ENCODE results near the gene PRKG1. TPM values are rescaled to one million over a fixed set of nuclear protein-coding genes. Genes with fewer than 3 reads are reported as not detected.

PRKG1 gene
- total and polyA plus RNA-seq, 2 experiments from 2014 or later, result 18.2 to 21.1 TPM

DNA sequence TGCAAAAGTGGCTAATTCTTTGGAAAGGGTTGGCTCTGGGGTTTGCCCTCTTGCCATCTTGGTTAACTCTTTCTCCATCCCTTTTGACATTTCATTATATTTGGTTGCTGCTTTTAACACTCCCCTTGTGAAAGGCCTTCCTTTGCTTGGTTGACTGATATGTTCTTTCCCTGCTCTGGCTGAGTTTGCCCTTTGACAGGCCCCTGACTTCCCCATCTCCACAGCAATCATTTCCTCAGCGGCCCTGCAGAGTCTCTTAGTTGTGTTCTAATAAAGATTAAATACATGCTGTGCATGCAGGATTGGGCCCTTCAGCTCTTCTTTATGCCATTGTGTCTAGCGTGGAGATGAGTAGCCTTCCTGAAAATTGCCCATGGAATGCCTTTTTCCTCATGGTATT is 709.7 kb downstream of the PRKG1 start:
- no peak overlapping the region for H2AFZ ChIP-seq
- no peaks in the 10 kb centered on the region for H4K20me1 ChIP-seq (replicated peaks; ENCODE audit: insufficient read depth)
- no peak overlapping the region for H3K4me3 Mint-ChIP-seq
- no peaks in the 10 kb centered on the region for H3K9me3 Mint-ChIP-seq
- H3K4me1 Mint-ChIP-seq, result no peaks in the 10 kb centered on the region; the same call in 1 of the 3 replicates
- TF ChIP-seq STAT1 (IDR thresholded peaks at IDR 0.05; ENCODE audit: unreplicated experiment) (no peak), EZH2 (IDR thresholded peaks at IDR 0.05; ENCODE audit: low read depth, unreplicated experiment) (no peak), ETS1 (IDR thresholded peaks at IDR 0.05) (no peak), ZNF114 (CRISPR knock-in tag; IDR thresholded peaks at IDR 0.05) (no peak), EZH2phosphoT487 (IDR thresholded peaks at IDR 0.05; ENCODE audit: unreplicated experiment) (no peak), ZNF462 (CRISPR knock-in tag; IDR thresholded peaks at IDR 0.05) (no peak), CREB1 (CRISPR knock-in tag; IDR thresholded peaks at IDR 0.05; ENCODE audit: low read depth) (no peak), JUNB (IDR thresholded peaks at IDR 0.05; ENCODE audit: unreplicated experiment) (no peak), ZNF331 (CRISPR knock-in tag; IDR thresholded peaks at IDR 0.05; ENCODE audit: low read depth) (no peak), NANOG (IDR thresholded peaks at IDR 0.05; ENCODE audit: borderline replicate concordance) (no peak), POLR2AphosphoS5 (IDR thresholded peaks at IDR 0.05; ENCODE audit: low read depth) (no peak)
- TF ChIP-seq, protein P1, sequence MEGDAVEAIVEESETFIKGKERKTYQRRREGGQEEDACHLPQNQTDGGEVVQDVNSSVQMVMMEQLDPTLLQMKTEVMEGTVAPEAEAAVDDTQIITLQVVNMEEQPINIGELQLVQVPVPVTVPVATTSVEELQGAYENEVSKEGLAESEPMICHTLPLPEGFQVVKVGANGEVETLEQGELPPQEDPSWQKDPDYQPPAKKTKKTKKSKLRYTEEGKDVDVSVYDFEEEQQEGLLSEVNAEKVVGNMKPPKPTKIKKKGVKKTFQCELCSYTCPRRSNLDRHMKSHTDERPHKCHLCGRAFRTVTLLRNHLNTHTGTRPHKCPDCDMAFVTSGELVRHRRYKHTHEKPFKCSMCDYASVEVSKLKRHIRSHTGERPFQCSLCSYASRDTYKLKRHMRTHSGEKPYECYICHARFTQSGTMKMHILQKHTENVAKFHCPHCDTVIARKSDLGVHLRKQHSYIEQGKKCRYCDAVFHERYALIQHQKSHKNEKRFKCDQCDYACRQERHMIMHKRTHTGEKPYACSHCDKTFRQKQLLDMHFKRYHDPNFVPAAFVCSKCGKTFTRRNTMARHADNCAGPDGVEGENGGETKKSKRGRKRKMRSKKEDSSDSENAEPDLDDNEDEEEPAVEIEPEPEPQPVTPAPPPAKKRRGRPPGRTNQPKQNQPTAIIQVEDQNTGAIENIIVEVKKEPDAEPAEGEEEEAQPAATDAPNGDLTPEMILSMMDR (conservative IDR thresholded peaks at IDR 0.05; ENCODE audit: low read depth in 2 of 2), result no peak
- TF ChIP-seq, protein P2, sequence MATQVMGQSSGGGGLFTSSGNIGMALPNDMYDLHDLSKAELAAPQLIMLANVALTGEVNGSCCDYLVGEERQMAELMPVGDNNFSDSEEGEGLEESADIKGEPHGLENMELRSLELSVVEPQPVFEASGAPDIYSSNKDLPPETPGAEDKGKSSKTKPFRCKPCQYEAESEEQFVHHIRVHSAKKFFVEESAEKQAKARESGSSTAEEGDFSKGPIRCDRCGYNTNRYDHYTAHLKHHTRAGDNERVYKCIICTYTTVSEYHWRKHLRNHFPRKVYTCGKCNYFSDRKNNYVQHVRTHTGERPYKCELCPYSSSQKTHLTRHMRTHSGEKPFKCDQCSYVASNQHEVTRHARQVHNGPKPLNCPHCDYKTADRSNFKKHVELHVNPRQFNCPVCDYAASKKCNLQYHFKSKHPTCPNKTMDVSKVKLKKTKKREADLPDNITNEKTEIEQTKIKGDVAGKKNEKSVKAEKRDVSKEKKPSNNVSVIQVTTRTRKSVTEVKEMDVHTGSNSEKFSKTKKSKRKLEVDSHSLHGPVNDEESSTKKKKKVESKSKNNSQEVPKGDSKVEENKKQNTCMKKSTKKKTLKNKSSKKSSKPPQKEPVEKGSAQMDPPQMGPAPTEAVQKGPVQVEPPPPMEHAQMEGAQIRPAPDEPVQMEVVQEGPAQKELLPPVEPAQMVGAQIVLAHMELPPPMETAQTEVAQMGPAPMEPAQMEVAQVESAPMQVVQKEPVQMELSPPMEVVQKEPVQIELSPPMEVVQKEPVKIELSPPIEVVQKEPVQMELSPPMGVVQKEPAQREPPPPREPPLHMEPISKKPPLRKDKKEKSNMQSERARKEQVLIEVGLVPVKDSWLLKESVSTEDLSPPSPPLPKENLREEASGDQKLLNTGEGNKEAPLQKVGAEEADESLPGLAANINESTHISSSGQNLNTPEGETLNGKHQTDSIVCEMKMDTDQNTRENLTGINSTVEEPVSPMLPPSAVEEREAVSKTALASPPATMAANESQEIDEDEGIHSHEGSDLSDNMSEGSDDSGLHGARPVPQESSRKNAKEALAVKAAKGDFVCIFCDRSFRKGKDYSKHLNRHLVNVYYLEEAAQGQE (IDR thresholded peaks at IDR 0.05; ENCODE audit: unreplicated experiment), result no peak
- no peaks in the 10 kb centered on the region for H3K9me2 ChIP-seq (ENCODE audit: insufficient read depth)
- no peaks in the 10 kb centered on the region for H3K27me3 ChIP-seq (ENCODE audit: insufficient read depth)
- no peak overlapping the region for H3K4me2 ChIP-seq
- H3K27ac ChIP-seq (ENCODE audit: low read depth), result no peak overlapping the region
- no peaks in the 10 kb centered on the region for H3K4me1 ChIP-seq (ENCODE audit: insufficient read depth)
- ATAC-seq, result no peak
- no peaks in the 10 kb centered on the region for H3K36me3 Mint-ChIP-seq (ENCODE audit: low read depth)
- no peaks in the 10 kb centered on the region for H3K79me2 ChIP-seq (replicated peaks; ENCODE audit: insufficient read depth)
- no peaks in the 10 kb centered on the region for H3F3A ChIP-seq (replicated peaks; ENCODE audit: low read depth)
- no peak overlapping the region for H3K27ac Mint-ChIP-seq
- no peaks in the 10 kb centered on the region for H3K36me3 ChIP-seq (ENCODE audit: insufficient read depth)
- no peak for DNase-seq (ENCODE audit: low spot score)
- H3K27me3 Mint-ChIP-seq (ENCODE audit: insufficient read depth, low read depth, poor library complexity), result no peaks in the 10 kb centered on the region
- H3K4me3 ChIP-seq, result no peak overlapping the region

Measured in GM23338 (cell line).